Thoracic aorta (tissue), 2 donors: Measurements from ENCODE around the gene KCNMB3. TPM values are rescaled to one million over a fixed set of nuclear protein-coding genes. Genes with fewer than 3 reads are reported as not detected.

Experiments
- ATAC-seq: fragments of 150-250 bp; one replicate; pipeline ENCODE4 v1.8.0; 2017; ENCODE audit warnings: low read depth; ENCODE audit not compliant: insufficient number of reproducible peaks, low FRiP score
- DNase-seq: peaks from one replicate; pipeline ENCODE4 v3.0.0-alpha.2; 2020; ENCODE audit warnings: low spot score
- H3K27ac ChIP-seq, 2 donors: fragments of 200-600 bp; sonication (generic); 1 replicate in 1 of 2; 2 replicates in 1 of 2; pipeline ENCODE4 v1.5.1; 2016; ENCODE audit warnings: mild to moderate bottlenecking in 2 of 2, moderate library complexity in 2 of 2
- H3K27me3 ChIP-seq: fragments of 200-600 bp; sonication (generic); replicated peaks from 2 replicates; pipeline ENCODE4 v1.6.0; 2016; ENCODE audit warnings: mild to moderate bottlenecking; ENCODE audit not compliant: insufficient read depth
- H3K36me3 ChIP-seq: fragments of 200-600 bp; sonication (generic); one replicate; pipeline ENCODE4 v1.5.1; 2016
- H3K4me1 ChIP-seq, 2 donors: fragments of 200-600 bp; sonication (generic); 1 replicate in 1 of 2; 2 replicates in 1 of 2; pipeline versions ENCODE4 v1.5.1 to v1.6.0; 2016; ENCODE audit warnings: low read depth in 2 of 2, mild to moderate bottlenecking in 1 of 2; ENCODE audit not compliant: control insufficient read depth in 1 of 2
- H3K4me3 ChIP-seq: fragments of 200-600 bp; sonication (generic); 2 replicates; pipeline ENCODE4 v1.5.1; 2016; ENCODE audit warnings: mild to moderate bottlenecking
- H3K9me3 ChIP-seq: fragments of 200-600 bp; sonication (generic); 2 replicates; pipeline ENCODE4 v1.5.1; 2016
- total RNA-seq, 2 donors: library from RNA; depleted of rRNA; stranded (reverse); fragments of >200 nt; gene quantifications; one replicate each; pipeline versions ENCODE4 v1.1.0 to v1.2.3, GENCODE V29; 2016
- TF ChIP-seq, protein P1 (sequence below): fragments of 200-600 bp; sonication (generic); IDR thresholded peaks from one replicate; pipeline ENCODE4 v1.5.1; 2019; ENCODE audit warnings: antibody characterized with exemption

KCNMB3 gene
- total RNA-seq, 2 donors from 2014 or later: 7.7 to 10.3 TPM

DNA sequence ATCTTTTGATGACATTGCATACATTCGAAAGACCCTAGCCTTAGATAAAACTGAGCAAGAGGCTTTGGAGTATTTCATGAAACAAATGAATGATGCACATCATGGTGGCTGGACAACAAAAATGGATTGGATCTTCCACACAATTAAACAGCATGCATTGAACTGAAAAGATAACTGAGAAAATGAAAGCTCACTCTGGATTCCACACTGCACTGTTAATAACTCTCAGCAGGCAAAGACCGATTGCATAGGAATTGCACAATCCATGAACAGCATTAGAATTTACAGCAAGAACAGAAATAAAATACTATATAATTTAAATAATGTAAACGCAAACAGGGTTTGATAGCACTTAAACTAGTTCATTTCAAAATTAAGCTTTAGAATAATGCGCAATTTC is 16.7 kb downstream of the KCNMB3 start:
- no peaks in the 10 kb centered on the region for H3K4me1 ChIP-seq
- peaks cover 12% of the 10 kb centered on the region for H3K36me3 ChIP-seq
- no peak overlapping the region for H3K27ac ChIP-seq
- DNase-seq: no peak
- H3K27me3 ChIP-seq: no peaks in the 10 kb centered on the region
- ATAC-seq: no peak
- H3K9me3 ChIP-seq: no peaks in the 10 kb centered on the region
- H3K4me3 ChIP-seq: no peak overlapping the region
- TF ChIP-seq, protein P1, sequence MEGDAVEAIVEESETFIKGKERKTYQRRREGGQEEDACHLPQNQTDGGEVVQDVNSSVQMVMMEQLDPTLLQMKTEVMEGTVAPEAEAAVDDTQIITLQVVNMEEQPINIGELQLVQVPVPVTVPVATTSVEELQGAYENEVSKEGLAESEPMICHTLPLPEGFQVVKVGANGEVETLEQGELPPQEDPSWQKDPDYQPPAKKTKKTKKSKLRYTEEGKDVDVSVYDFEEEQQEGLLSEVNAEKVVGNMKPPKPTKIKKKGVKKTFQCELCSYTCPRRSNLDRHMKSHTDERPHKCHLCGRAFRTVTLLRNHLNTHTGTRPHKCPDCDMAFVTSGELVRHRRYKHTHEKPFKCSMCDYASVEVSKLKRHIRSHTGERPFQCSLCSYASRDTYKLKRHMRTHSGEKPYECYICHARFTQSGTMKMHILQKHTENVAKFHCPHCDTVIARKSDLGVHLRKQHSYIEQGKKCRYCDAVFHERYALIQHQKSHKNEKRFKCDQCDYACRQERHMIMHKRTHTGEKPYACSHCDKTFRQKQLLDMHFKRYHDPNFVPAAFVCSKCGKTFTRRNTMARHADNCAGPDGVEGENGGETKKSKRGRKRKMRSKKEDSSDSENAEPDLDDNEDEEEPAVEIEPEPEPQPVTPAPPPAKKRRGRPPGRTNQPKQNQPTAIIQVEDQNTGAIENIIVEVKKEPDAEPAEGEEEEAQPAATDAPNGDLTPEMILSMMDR: no peak

DNA sequence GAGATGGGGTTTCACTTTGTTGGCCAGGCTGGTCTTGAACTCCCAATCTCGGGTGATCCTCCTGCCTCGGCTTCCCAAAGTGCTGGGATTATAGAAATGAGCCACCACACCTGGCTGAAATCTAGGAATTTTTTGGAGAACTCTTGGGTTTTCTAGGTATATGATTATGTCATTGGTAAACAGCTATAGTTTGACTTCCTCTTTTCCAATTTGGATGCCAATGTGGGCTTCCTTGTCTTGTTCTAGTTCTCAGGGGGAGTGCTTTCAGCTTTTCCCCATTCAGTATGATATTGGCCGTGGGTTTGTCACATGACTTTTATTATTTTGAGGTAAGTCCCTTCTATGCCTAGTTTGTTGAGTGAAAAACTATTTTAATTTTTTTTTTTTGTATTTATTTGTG is 17.9 kb downstream of the KCNMB3 start:
- no peaks in the 10 kb centered on the region for H3K27me3 ChIP-seq
- DNase-seq (no peak), ATAC-seq (no peak)
- no peaks in the 10 kb centered on the region for H3K9me3 ChIP-seq
- TF ChIP-seq, protein P1: no peak
- H3K4me3 ChIP-seq: no peak overlapping the region
- no peak overlapping the region for H3K27ac ChIP-seq
- no peaks in the 10 kb centered on the region for H3K4me1 ChIP-seq
- peaks cover 12% of the 10 kb centered on the region for H3K36me3 ChIP-seq

DNA sequence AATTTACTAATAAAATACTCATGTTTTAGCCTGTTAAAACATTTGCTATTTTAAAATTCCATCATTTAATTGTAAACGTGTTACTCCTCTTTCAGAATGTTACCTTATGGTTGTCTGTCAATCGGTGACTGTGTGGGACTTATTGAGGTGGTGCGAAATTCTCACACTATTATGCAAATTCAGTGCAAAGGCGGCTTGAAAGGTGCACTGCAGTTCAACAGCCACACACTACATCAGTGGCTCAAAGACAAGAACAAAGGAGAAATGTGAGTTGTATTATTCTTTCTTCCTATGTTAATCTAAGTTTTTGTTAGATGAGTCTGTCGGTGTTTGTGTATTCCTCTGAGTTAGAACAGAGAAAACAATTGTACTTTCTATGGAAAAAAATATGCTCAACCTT is 21.7 kb downstream of the KCNMB3 start:
- ATAC-seq (no peak), DNase-seq (no peak)
- no peaks in the 10 kb centered on the region for H3K4me1 ChIP-seq
- H3K9me3 ChIP-seq: no peaks in the 10 kb centered on the region
- no peak overlapping the region for H3K27ac ChIP-seq
- H3K36me3 ChIP-seq: peaks cover 12% of the 10 kb centered on the region
- no peaks in the 10 kb centered on the region for H3K27me3 ChIP-seq
- no peak overlapping the region for H3K4me3 ChIP-seq
- TF ChIP-seq, protein P1: no peak

DNA sequence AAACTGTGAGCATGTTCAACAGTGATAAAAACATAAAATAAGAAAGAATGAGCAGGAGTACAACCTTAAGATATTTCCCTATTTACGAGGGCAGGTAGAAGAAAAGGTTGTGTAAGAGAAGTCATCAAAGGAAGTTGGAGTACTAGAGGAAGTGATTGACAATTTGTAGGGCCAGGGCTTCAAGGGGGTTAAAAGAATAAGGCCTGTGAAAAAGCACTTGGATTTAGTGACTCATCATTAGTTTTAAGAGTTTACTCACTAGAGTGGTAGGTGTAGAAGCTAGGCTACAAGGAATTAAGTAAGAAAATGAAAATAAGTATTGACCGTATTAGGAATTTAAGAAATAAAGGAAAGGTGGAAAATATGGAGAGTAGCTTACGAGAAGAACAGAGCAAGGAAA is 23.6 kb downstream of the KCNMB3 start:
- H3K27me3 ChIP-seq: no peaks in the 10 kb centered on the region
- H3K27ac ChIP-seq: no peak overlapping the region
- H3K4me3 ChIP-seq: no peak overlapping the region
- ATAC-seq (no peak), DNase-seq (no peak)
- TF ChIP-seq, protein P1: no peak
- H3K4me1 ChIP-seq: no peaks in the 10 kb centered on the region
- H3K9me3 ChIP-seq: no peaks in the 10 kb centered on the region
- peaks cover 8% of the 10 kb centered on the region for H3K36me3 ChIP-seq

DNA sequence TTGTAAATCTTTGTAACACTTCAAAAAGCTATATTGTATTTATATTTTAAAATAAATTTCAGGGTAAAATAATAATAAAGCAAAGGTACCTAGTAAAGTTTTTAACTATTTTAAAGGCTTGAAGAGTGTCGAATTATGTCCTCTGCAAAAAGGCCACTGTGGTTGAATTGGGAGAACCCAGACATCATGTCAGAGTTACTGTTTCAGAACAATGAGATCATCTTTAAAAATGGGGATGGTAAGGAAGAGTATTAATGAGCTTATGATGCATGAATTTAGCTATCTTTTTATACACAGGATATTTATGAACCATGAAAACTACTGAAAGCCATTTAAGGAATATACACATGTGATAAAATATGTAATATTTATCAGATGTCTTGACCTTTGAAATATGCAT is 26.3 kb downstream of the KCNMB3 start:
- H3K9me3 ChIP-seq: no peaks in the 10 kb centered on the region
- DNase-seq: no peak
- TF ChIP-seq, protein P1: no peak
- H3K27me3 ChIP-seq: no peaks in the 10 kb centered on the region
- H3K27ac ChIP-seq: no peak overlapping the region
- H3K4me1 ChIP-seq: no peaks in the 10 kb centered on the region
- H3K36me3 ChIP-seq: no peaks in the 10 kb centered on the region
- no peak for ATAC-seq
- no peak overlapping the region for H3K4me3 ChIP-seq
